ENCODE data around the gene PRKG2.

DNA sequence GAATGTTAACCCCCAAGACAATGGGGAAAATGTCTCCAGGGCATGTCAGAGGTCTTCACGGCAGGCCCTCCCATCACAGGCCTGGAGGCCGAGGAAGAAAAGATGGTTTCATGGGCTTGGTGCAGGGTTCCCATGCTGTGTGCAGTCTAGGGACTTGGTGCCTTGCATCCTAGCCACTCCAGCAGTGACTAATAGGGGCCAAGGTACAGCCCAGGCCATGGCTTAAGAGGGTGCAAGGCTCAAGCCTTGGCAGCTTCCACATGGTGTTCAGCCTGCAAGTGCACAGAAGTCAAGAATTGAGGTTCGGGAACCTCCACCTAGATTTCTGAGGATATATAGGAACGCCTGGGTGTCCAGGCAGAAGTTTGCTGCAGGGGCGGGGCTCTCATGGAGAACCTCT is 133.9 kb downstream of the PRKG2 start:
- TF ChIP-seq, protein P1, sequence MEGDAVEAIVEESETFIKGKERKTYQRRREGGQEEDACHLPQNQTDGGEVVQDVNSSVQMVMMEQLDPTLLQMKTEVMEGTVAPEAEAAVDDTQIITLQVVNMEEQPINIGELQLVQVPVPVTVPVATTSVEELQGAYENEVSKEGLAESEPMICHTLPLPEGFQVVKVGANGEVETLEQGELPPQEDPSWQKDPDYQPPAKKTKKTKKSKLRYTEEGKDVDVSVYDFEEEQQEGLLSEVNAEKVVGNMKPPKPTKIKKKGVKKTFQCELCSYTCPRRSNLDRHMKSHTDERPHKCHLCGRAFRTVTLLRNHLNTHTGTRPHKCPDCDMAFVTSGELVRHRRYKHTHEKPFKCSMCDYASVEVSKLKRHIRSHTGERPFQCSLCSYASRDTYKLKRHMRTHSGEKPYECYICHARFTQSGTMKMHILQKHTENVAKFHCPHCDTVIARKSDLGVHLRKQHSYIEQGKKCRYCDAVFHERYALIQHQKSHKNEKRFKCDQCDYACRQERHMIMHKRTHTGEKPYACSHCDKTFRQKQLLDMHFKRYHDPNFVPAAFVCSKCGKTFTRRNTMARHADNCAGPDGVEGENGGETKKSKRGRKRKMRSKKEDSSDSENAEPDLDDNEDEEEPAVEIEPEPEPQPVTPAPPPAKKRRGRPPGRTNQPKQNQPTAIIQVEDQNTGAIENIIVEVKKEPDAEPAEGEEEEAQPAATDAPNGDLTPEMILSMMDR (IDR thresholded peaks at IDR 0.05), result no peak
- no peak for TF ChIP-seq ZFX (IDR thresholded peaks at IDR 0.05; ENCODE audit: borderline replicate concordance)

Data from 22Rv1 (cell line).